Measurements from ENCODE around the gene DDX47.
A peak's percentile ranks its signal among the peaks of the same experiment; 100 is the strongest.

DDX47 gene

DNA sequence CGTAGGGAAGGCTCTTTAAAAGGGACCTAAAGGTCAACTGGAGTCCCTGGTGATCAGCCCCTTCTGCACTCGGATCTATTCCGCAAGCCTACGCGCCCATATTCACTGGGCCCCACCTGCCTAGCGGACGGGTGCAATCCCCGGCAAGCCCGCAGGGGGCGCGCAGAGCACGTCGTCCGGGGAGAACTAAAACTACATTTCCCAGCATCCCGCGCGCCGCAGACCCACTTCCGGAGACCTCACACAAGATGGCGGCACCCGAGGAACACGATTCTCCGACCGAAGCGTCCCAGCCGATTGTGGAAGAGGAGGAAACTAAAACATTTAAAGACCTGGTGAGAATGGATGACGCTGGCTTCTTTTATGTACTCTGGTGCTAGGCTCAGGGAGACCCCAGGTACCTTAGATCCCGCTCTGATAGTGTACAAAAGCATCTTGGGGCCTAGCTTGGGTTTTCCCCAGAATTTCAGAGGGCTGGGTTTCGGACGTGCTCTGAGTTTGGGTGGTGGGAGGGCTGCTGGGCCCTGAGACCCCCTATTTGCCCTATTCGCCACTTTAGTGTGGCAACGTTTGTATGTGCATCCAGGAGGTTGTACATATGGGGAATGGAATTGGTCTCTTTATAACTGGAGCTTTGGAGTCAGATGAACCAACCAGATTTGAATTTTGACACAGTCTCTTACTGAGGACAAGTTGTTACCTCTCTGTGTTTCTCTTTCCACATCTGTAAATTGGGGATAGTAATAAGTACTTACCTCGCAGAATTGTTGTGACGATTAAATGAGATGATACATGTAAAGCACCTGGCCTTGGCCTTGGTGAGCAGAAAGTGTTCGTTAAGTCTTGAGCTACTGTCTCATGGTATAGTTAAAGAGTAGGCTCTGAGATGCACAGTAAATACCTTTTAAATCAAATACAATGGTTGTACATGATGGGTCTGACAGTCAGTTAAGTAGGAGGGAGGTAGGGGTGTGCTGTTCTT is at the start of gene DDX47:
DDX47 (plus strand) TSS at position 227 of the 982 bp plus-strand sequence; CDS start at position 249, 22 bp downstream.
- TF ChIP-seq, protein P1, sequence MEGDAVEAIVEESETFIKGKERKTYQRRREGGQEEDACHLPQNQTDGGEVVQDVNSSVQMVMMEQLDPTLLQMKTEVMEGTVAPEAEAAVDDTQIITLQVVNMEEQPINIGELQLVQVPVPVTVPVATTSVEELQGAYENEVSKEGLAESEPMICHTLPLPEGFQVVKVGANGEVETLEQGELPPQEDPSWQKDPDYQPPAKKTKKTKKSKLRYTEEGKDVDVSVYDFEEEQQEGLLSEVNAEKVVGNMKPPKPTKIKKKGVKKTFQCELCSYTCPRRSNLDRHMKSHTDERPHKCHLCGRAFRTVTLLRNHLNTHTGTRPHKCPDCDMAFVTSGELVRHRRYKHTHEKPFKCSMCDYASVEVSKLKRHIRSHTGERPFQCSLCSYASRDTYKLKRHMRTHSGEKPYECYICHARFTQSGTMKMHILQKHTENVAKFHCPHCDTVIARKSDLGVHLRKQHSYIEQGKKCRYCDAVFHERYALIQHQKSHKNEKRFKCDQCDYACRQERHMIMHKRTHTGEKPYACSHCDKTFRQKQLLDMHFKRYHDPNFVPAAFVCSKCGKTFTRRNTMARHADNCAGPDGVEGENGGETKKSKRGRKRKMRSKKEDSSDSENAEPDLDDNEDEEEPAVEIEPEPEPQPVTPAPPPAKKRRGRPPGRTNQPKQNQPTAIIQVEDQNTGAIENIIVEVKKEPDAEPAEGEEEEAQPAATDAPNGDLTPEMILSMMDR (IDR thresholded peaks at IDR 0.05; ENCODE audit: control insufficient read depth, extremely low read depth, insufficient read depth), result peak; percentile 97
- DNase-seq (ENCODE audit: low read depth), result peak; percentile 61
- H3K4me3 ChIP-seq (ENCODE audit: low read depth, low read length), result peak within 1 kb of the TSS; percentile 73

DNA sequence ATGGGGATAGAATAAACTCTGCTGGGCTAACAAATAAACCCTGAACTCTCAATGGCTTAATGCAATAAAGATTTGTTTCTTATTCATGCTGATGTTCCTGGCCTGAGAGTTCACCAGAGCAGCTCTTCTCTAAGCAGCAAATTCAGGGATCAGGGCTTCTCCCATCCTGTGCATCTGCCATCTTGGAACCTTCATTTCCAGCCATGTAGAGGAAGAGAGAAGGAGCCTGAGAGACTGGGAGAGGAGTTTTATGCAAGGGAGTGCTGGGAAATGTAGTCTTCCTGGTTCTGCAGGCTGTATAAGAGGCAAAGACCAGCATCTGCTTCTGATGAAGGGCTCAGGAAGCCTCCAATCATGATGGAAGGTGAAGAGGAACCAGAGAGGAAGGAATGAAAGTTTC is 48.3 kb upstream of the DDX47 start:
- TF ChIP-seq, protein P1 (IDR thresholded peaks at IDR 0.05; ENCODE audit: control insufficient read depth, extremely low read depth, insufficient read depth), result no peak
- DNase-seq (ENCODE audit: low read depth), result no peak
- H3K4me3 ChIP-seq (ENCODE audit: low read depth, low read length), result no peak overlapping the region

DNA sequence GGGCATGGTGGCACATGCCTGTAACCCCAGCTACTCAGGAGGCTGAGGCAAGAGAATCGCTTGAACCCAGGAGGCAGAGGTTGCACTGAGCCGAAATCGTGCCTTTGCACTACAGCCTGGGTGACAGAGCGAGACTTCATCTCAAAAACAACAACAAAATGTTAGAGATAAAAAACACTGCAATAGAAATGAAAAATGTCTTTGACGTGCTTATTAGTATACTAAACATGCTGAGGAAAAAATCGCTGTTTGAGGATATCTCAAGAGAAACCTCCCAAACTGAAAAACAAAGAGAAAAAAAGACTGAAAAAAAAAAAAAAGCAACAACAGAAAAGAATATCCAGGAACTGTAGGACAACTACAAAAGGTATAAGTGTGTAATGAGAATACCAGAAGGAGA is 42.9 kb upstream of the DDX47 start:
- DNase-seq (ENCODE audit: low read depth), result no peak
- TF ChIP-seq, protein P1 (IDR thresholded peaks at IDR 0.05; ENCODE audit: control insufficient read depth, extremely low read depth, insufficient read depth), result no peak
- no peak overlapping the region for H3K4me3 ChIP-seq (ENCODE audit: low read depth, low read length)

DNA sequence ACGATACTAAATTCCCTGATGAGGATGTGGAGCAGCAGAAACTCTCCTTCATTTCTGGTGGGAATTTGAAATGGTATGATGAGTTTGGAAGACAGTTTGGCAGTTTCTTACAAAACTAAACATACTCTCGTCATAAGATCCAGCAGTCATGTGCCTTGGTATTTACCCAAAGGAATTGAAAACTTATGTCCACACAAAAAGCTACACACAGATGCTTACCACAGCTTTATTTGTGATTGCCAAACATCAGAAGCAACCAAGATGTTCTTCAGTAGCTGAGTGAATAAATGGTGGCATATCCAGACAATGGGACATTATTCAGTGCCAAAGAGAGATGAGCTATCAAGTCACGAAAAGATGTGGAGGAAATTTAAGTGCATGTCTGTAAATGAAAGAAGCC is 38.4 kb upstream of the DDX47 start:
- peak; percentile 77 for DNase-seq (ENCODE audit: low read depth)
- H3K4me3 ChIP-seq (ENCODE audit: low read depth, low read length), result no peak overlapping the region
- TF ChIP-seq, protein P1 (IDR thresholded peaks at IDR 0.05; ENCODE audit: control insufficient read depth, extremely low read depth, insufficient read depth), result no peak

DNA sequence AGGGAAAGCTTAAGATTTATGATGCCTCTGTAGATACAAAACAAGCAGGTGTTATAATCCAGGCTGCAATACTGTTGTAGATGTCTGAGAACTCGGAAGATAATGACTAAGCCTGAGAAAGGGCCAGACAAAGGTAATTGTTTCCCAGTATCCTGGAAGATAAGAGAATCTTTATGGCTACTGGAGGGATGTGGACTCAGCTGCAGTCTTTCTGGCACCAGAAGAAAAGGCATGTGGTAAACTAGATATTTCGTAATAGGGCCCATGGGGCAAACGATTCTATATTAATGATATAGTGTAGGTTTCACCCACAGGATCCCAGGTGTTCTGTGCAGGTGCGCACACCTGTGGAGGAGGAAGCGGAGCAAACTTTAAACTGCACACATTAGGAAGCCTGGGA is 36.9 kb upstream of the DDX47 start:
- peak; percentile 96 for DNase-seq (ENCODE audit: low read depth)
- TF ChIP-seq, protein P1 (IDR thresholded peaks at IDR 0.05; ENCODE audit: control insufficient read depth, extremely low read depth, insufficient read depth), result no peak
- H3K4me3 ChIP-seq (ENCODE audit: low read depth, low read length), result no peak overlapping the region

DNA sequence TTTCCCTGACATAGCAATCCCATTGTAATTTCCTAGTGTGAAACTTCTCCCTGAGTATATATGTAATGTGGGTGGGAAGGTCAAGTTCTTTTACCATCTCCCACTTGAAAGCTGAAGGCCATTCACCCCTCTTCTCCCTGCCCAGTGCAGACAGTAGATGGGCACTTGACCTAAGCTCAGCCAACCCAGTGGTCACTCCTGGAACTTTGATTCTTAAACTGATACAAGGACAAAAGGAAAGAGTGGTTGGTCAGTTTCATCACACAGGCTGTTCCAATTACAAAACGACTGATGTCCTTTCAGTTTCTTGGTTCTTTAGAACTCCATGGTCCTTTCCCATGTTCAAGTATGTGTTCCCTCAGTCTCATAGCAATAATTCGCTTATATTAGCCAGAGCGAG is 36.1 kb upstream of the DDX47 start:
- no peak for DNase-seq (ENCODE audit: low read depth)
- TF ChIP-seq, protein P1 (IDR thresholded peaks at IDR 0.05; ENCODE audit: control insufficient read depth, extremely low read depth, insufficient read depth), result no peak
- H3K4me3 ChIP-seq (ENCODE audit: low read depth, low read length), result no peak overlapping the region
